Heart left ventricle (tissue), 16 donors: ENCODE measurements around the gene PANX2. TPM values are rescaled to one million over a fixed set of nuclear protein-coding genes. Genes with fewer than 3 reads are reported as not detected.

Experiments used
- ATAC-seq, 4 donors: fragments of 200-7000 bp; cut with Tn5 transposase; one replicate each; pipeline ENCODE4 v1.9.1; 2020 to 2022; ENCODE audit warnings: moderate library complexity in 4 of 4, mild to moderate bottlenecking in 3 of 4, moderate number of reproducible peaks in 1 of 4
- DNase-seq, 5 donors: peaks; one replicate each; pipeline ENCODE4 v3.0.0-alpha.2; 2020
- H3K27ac ChIP-seq, 12 donors: fragments of 200-600 bp; sonication (generic) in 4 of 12; one replicate each; pipeline versions ENCODE4 v1.5.0 to v1.8.0; 2016 to 2022; ENCODE audit warnings: mild to moderate bottlenecking in 2 of 12
- H3K27me3 ChIP-seq, 9 donors: fragments of 200-600 bp; sonication (generic) in 2 of 9; one replicate each; pipeline versions ENCODE4 v1.5.1 to v1.8.0; 2016 to 2022; ENCODE audit warnings: mild to moderate bottlenecking in 3 of 9
- H3K36me3 ChIP-seq, 9 donors: fragments of 200-600 bp; sonication (generic) in 2 of 9; one replicate each; pipeline versions ENCODE4 v1.5.0 to v1.8.0; 2018 to 2022; ENCODE audit warnings: mild to moderate bottlenecking in 2 of 9
- H3K4me1 ChIP-seq, 12 donors: fragments of 200-600 bp; sonication (generic) in 4 of 12; one replicate each; pipeline versions ENCODE4 v1.5.0 to v1.8.0; 2016 to 2022; ENCODE audit warnings: mild to moderate bottlenecking in 3 of 12
- H3K4me3 ChIP-seq, 12 donors: fragments of 200-600 bp; sonication (generic) in 4 of 12; one replicate each; pipeline versions ENCODE4 v1.5.0 to v1.8.0; 2017 to 2022; ENCODE audit warnings: mild to moderate bottlenecking in 9 of 12, moderate library complexity in 4 of 12
- H3K9me3 ChIP-seq, 12 donors: fragments of 200-600 bp; sonication (generic) in 4 of 12; one replicate each; pipeline versions ENCODE4 v1.5.0 to v1.8.0; 2016 to 2022; ENCODE audit warnings: mild to moderate bottlenecking in 1 of 12
- CTCF ChIP-seq, 12 donors: fragments of 200-600 bp; sonication (generic) in 4 of 12; IDR thresholded peaks; one replicate each; pipeline versions ENCODE4 v1.5.0 to v1.8.0; 2018 to 2022; ENCODE audit warnings: antibody characterized with exemption in 12 of 12, mild to moderate bottlenecking in 5 of 12
- POLR2A ChIP-seq, 2 donors: fragments of 450-650 bp; IDR thresholded peaks; one replicate each; pipeline ENCODE4 v1.6.1; 2017; ENCODE audit warnings: antibody characterized with exemption in 2 of 2, mild to moderate bottlenecking in 2 of 2, moderate library complexity in 2 of 2
- WGBS, 4 donors: extraction: QIAGEN DNeasy Blood & Tissue Kit in 2 of 4; methylation state at CpG; one replicate each; pipeline versions ENCODE4 v1.1.5 to v1.1.7; 2013 to 2018; 5-methylcytosine and 5-hydroxymethylcytosine counted together
- intact Hi-C, 10 donors: fragments of 100-400 bp; cut with DNase I; formaldehyde crosslinking; loops; one replicate each; pipeline versions ENCODE4 v1.11.1 to v1.14.2; 2022
- polyA plus RNA-seq, 2 donors: library from polyadenylated mRNA; stranded (reverse); fragments of 200-250 nt; gene quantifications; one replicate each; pipeline ENCODE4 v1.2.3, GENCODE V29; 2013
- total RNA-seq, 9 donors: library from RNA; depleted of rRNA in 2 of 9; stranded (reverse); fragments of >200 nt in 2 of 9; fragmentation: NEBNext Ultra II Directional in 3 of 9; extraction: Animal tissue kit (Norgen Biotek cat#: 25700) in 3 of 9; gene quantifications; one replicate each; pipeline versions ENCODE4 v1.1.0 to v1.2.4, GENCODE V29; 2016 to 2023
- donor health status: ischemic (EF 13 %, LVEDD 7.1; RV severe dilation, severe dysfunction).
- donor health status: healthy with polysubstance abuse.
- donor health status: DM: no; HTN: yes; CAD: no.
- donor health status: DM: no; HTN: no; CAD: no.
- donor health status: ischemic (EF 25% LVEDD 6.9; RV normal size, moderate dysfunction).
- donor health status: ischemic (EF 25% LVEDD 5.7; RV mildly dilated, moderate dysfunction).
- donor health status: healthy.
- donor health status: DM: yes; HTN: yes; CAD: no.
- donor health status: ischemic (EF 35%, LVEDD 5.7; RV mildly dilated, moderate dysfunction).
- donor health status: nonischemic (EF 11% LVEDD 7.7; RV severe dilation, severe dysfunction).
- donor health status: DM: yes; HTN: yes; CAD: no.
- donor health status: PGD.
- donor health status: ischemic (EF 29% LVEDD 5.4; RV normal size, mild dysfunction).
- donor health status: nonischemic (EF 23%, LVEDD 6.1; RV moderate dilation, normal function).

The PANX2 gene
- total and polyA plus RNA-seq, 11 donors = 0.08 to 0.77 (median 0.33) TPM; not detected in 5

GRCh38 chr22:50153756-50154140, 16.8 kb upstream of the PANX2 start:
- DNase-seq = no peak
- 83 to 91% (median 87%) methylated on average over 7 of the region's 7 CpGs for WGBS, 4 donors
- TF ChIP-seq CTCF (IDR thresholded peaks at IDR 0.05) (no peak), POLR2A (IDR thresholded peaks at IDR 0.05) (no peak)
- Histone ChIP-seq H3K9me3 (no peaks in the 10 kb centered on the region), H3K27me3 (peaks cover 0 to 6% (median 0%) of the 10 kb centered on the region in 9 donors), H3K36me3 (no peaks in the 10 kb centered on the region), H3K4me1 (no peaks in the 10 kb centered on the region), H3K27ac (no peak overlapping the region), H3K4me3 (no peak overlapping the region)
- ATAC-seq = no peak
- intact Hi-C loops = loop anchor here in 1 of 10 donors (10.0 kb wide), 1 partner anchor 191 kb away; the partner anchor contains the start of gene PPP6R2

DNA sequence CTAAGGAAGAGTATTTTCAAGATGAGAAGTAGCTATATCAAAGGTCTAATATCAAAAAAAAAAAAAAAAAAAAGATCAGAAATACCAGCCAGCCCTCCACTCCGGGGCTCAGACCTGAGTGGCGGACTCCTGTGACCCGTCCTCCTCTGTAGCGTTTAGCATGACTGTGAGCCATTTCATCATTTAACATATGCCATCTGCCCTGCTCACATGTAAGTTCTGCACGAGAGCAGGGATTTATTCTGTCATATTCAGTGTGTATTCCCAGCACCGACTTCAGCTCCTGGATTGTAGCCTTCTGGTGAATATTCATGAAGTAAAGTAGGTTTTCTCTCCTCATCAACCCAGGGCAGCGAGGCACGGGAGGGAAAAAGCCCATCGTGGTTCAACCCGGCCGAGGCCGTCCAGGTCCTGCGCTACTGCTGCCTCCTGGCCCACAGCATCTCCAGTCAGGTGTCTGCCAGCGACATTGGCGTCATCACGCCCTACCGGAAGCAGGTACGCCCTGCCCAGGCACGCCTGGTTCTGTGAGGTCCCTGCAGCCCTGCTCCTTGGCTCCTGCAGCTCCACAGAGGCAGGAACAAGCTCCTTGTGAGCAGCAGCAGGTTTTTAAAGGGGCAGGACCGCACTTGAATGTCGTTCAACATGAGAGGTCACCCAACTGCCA, 12.7 kb upstream of the PANX2 start:
- no peak overlapping the region for H3K27ac ChIP-seq
- H3K4me3 ChIP-seq = no peak overlapping the region
- H3K36me3 ChIP-seq = no peaks in the 10 kb centered on the region
- peaks cover 0 to 10% (median 0%) of the 10 kb centered on the region in 9 donors for H3K27me3 ChIP-seq
- no peak for DNase-seq
- 78 to 81% (median 81%) methylated on average over 21 of the region's 21 CpGs for WGBS, 4 donors
- peak in 1 of 4 donors; percentile 12 for ATAC-seq
- TF ChIP-seq POLR2A (IDR thresholded peaks at IDR 0.05) (no peak), CTCF (IDR thresholded peaks at IDR 0.05) (no peak)
- no peaks in the 10 kb centered on the region for H3K9me3 ChIP-seq
- intact Hi-C loops = loop anchor here in 1 of 10 donors (10.0 kb wide), 1 partner anchor 187 kb away; the partner anchor contains the start of gene PPP6R2
- no peaks in the 10 kb centered on the region for H3K4me1 ChIP-seq

GRCh38 chr22:50160947-50161346, 9.6 kb upstream of the PANX2 start:
- no peak for ATAC-seq
- 81 to 89% (median 84%) methylated on average over 6 to 7 of the region's 7 CpGs for WGBS, 4 donors
- no peak overlapping the region for H3K4me3 ChIP-seq
- no peak for DNase-seq
- no peaks in the 10 kb centered on the region for H3K36me3 ChIP-seq
- H3K27ac ChIP-seq = no peak overlapping the region
- no peaks in the 10 kb centered on the region for H3K4me1 ChIP-seq
- no peaks in the 10 kb centered on the region for H3K9me3 ChIP-seq
- peaks cover 0 to 10% (median 0%) of the 10 kb centered on the region in 9 donors for H3K27me3 ChIP-seq
- intact Hi-C loops = no loop called here
- TF ChIP-seq POLR2A (IDR thresholded peaks at IDR 0.05) (no peak), CTCF (IDR thresholded peaks at IDR 0.05) (no peak)

DNA sequence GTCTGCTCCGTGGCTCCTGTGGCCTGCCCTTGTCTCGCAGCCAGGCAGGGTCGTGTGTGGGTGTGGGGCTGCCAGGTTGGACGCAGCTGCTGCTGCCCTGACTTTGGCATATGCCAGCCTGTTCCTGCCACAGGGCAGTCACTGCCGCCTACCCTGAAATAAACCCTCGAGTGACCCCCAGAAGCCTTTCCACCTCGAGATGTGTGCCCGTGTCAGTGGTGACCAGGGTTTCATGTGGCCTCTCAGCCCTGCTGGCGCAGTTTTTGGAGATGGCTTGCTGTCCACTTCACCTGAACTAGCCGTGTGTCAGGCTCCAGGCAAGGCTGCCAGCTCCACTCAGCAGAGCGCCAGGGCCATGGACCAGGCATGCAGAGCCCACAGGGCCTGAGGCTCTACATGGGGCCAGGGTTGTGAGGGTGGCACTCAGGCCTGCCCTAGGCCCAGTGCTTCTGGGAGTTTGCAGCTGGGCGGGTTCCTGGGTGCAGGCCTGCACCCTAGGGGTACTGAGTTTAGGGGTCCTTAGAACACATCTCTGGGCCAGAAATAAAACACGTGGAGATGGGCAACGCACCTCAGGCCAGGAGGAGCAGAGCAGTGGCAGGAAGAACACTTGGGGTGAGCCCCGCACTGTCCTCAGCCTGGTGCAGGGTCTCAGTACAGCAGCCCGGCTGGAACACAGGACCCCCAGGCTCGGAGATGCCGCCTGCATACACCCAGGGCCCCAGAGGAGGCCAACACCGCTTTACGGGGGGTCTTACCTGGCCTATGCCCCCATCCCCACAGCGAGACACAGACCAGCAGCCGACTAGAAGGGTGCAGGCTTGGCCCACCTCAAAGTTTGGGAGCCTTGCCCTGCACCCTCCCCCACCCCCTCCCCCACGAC, 8.8 kb upstream of the PANX2 start:
- intact Hi-C loops = no loop called here
- H3K27ac ChIP-seq = no peak overlapping the region
- DNase-seq (no peak), ATAC-seq (no peak)
- no peak for TF ChIP-seq CTCF (IDR thresholded peaks at IDR 0.05)
- no peaks in the 10 kb centered on the region for H3K4me1 ChIP-seq
- 84 to 91% (median 88%) methylated on average over 10 to 23 of the region's 23 CpGs for whole genome bisulfite sequencing, 4 donors
- H3K9me3 ChIP-seq = no peaks in the 10 kb centered on the region
- H3K36me3 ChIP-seq = no peaks in the 10 kb centered on the region
- no peak overlapping the region for H3K4me3 ChIP-seq
- peaks cover 0 to 10% (median 0%) of the 10 kb centered on the region in 9 donors for H3K27me3 ChIP-seq
